Measurements from ENCODE around the gene CDADC1. TPM values are rescaled to one million over a fixed set of nuclear protein-coding genes. Genes with fewer than 3 reads are reported as not detected.

CDADC1 gene
- total RNA-seq (2014; rRNA removed; shearing (Covaris generic)): 6.4 and 6.5 TPM in 2 replicates

- peak; percentile 98 for DNase-seq (ENCODE audit: low spot score)
Observed at GRCh38 chr13:49247643-49248621, at the start of gene CDADC1. CDADC1 (plus strand) TSS chr13:49247925; CDS start chr13:49248038, 113 bp downstream.

- DNase-seq (ENCODE audit: low spot score): no peak
Observed at GRCh38 chr13:49206641-49207040, 41.1 kb upstream of the CDADC1 start.

GRCh38 chr13:49208619-49209018 lies 39.1 kb upstream of the CDADC1 start:
- DNase-seq (ENCODE audit: low spot score): no peak

GRCh38 chr13:49210114-49210513 lies 37.6 kb upstream of the CDADC1 start:
- no peak for DNase-seq (ENCODE audit: low spot score)

- DNase-seq (ENCODE audit: low spot score): no peak
Observed at GRCh38 chr13:49210669-49211068, 37.1 kb upstream of the CDADC1 start.

GRCh38 chr13:49213539-49213938 lies 34.2 kb upstream of the CDADC1 start:
- DNase-seq (ENCODE audit: low spot score): no peak

- no peak for DNase-seq (ENCODE audit: low spot score)
Observed at GRCh38 chr13:49213997-49214916, 33.5 kb upstream of the CDADC1 start.

- peak; percentile 48 for DNase-seq (ENCODE audit: low spot score)
Observed at GRCh38 chr13:49214917-49215376, 32.8 kb upstream of the CDADC1 start.

GRCh38 chr13:49216334-49216733 lies 31.4 kb upstream of the CDADC1 start:
- no peak for DNase-seq (ENCODE audit: low spot score)

- no peak for DNase-seq (ENCODE audit: low spot score)
Observed at GRCh38 chr13:49217962-49218492, 29.7 kb upstream of the CDADC1 start.

- DNase-seq (ENCODE audit: low spot score): no peak
Observed at GRCh38 chr13:49218493-49219051, 29.2 kb upstream of the CDADC1 start.

GRCh38 chr13:49219647-49220035 lies 28.1 kb upstream of the CDADC1 start:
- no peak for DNase-seq (ENCODE audit: low spot score)

- no peak for DNase-seq (ENCODE audit: low spot score)
Observed at GRCh38 chr13:49220036-49220855, 27.5 kb upstream of the CDADC1 start, which contains the start of gene MLNR. MLNR (plus strand) TSS chr13:49220338; CDS start chr13:49220338, 0 bp downstream.

- no peak for DNase-seq (ENCODE audit: low spot score)
Observed at GRCh38 chr13:49220856-49221589, 26.7 kb upstream of the CDADC1 start.

- no peak for DNase-seq (ENCODE audit: low spot score)
Observed at GRCh38 chr13:49221590-49221965, 26.1 kb upstream of the CDADC1 start.

- DNase-seq (ENCODE audit: low spot score): peak; percentile 18
Observed at GRCh38 chr13:49225223-49226042, 22.3 kb upstream of the CDADC1 start.

GRCh38 chr13:49226613-49227012 lies 21.1 kb upstream of the CDADC1 start:
- DNase-seq (ENCODE audit: low spot score): no peak

- no peak for DNase-seq (ENCODE audit: low spot score)
Observed at GRCh38 chr13:49234741-49235140, 13.0 kb upstream of the CDADC1 start.

Measured in HT-29 (cell line).